IPS-NIHi7 (cell line): ENCODE measurements around the gene SMIM35.

Experiments
- DNase-seq: peaks from one replicate; pipeline ENCODE4 v3.0.0; 2012; ENCODE audit warnings: mixed read lengths; ENCODE audit errors: extremely low spot score

Gene SMIM35

DNA sequence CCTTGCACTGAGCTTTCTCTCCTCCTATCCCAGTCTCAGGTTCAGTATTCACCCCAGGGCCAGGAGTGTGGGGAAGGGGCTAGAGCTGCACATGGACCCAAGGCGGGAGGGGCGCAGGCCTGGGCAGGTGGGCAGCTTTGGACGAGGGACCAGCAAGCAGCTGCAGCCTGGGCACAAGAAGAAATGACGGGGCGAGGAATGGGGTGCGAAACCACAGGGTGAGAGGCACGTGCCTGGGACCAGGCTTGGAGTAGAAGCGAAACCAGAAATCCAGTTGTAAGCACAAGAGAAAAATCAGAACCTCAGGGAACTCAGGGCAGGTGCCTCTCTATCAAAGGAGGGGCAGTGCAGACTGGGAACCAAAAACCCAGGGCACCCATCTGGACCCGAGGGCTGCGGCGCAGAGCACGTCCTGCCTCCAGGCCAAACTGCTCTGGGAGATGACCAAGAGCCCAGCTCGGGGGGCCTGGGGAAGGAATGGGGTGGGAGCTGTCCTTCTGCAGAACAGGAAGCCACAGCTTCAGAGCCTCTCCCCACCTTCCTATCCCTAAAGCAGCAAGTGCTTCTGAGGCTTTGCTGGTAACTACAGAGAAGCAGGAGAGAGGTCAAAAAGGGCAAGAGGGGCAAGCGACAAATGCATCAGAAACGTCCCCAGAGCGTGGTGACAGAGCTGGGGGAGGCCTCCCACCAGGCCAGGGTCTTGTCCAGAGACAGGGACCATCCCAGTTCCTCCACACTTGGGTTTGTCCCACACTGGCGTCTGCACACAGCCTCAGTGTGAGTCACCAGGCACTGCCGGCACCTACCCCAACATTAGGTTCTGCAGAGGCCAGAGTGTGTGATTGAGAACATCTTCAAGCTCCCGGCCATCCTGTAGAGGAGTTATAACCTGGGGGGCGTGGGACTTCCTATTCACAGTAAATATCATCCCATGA, 28.2 kb downstream of the SMIM35 start:
- DNase-seq: no peak

DNA sequence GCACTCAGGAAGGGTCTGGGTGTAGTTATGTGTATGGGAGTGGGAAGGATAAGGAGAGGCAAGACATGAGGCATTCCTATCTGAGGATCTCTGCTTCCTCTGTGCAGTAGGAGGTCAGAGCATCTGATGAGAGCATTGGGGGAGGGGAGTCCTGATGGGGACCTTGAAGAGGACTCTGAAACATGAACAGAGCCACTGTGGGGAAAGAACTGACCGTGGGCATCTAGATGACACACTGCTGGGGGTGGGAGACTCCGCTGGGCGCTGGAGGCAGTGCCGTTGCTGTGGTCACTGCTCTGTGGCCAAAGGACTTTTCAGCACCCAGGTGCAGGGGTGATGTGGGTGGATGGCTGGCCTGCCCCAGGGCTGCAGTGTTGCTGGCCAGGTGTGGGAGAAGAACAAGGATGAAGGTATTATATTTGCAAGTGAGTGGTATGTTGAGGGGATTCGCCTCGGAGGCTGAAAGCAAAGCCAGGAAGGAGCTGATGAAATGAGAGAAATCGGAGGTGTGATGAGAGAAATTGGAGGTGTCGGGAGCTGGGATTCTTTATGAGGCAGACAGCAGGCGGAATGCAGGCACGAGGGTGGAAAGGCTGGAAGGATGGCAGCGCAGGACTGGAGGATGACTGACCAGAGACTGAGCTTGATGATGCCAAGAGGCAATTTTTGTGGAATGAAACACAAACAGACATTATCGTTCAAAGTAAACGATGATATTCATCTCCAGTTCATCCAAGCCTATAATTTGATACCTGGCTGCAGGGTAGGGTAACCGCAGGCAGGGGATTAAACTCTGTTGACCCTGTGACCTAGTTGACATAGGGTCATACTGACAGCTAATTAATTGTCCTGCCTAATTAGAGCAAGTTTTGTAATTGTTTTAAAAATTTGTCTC, 29.3 kb downstream of the SMIM35 start:
- DNase-seq: no peak

- DNase-seq: no peak
Observed at GRCh38 chr11:118056806-118057205, 30.0 kb downstream of the SMIM35 start.

- DNase-seq: no peak
Observed at GRCh38 chr11:118055966-118056365, 30.8 kb downstream of the SMIM35 start.

GRCh38 chr11:118054712-118055640, 31.8 kb downstream of the SMIM35 start:
- no peak for DNase-seq

DNA sequence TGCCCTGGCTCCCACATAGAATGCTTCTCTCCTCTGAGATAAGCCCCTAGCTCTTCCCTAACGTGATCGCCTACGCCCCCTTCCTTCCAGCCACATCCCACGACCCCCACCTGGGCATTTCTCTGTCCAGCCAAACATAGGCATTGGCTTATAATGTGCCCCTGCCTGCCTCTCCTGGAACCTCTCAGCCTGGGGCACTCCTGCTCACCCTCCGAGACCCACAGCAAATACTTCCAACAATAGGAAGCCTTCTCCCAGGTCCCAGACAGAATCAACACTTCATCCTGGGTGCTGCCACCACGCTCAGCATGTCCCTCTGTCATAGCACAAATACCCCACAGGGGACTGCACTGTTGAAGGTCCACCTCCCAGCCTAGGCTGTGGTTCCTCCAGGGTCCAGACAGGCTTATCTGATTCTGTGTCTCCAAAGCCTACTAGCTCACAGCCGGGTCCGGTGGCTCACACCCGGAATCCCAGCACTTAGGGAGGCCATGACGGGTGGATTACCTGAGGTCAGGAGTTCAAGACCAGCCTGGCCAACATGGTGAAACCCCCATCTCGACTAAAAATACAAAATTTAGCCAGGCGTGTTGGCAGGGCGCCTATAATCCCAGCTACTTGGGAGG, 34.1 kb downstream of the SMIM35 start:
- no peak for DNase-seq

DNA sequence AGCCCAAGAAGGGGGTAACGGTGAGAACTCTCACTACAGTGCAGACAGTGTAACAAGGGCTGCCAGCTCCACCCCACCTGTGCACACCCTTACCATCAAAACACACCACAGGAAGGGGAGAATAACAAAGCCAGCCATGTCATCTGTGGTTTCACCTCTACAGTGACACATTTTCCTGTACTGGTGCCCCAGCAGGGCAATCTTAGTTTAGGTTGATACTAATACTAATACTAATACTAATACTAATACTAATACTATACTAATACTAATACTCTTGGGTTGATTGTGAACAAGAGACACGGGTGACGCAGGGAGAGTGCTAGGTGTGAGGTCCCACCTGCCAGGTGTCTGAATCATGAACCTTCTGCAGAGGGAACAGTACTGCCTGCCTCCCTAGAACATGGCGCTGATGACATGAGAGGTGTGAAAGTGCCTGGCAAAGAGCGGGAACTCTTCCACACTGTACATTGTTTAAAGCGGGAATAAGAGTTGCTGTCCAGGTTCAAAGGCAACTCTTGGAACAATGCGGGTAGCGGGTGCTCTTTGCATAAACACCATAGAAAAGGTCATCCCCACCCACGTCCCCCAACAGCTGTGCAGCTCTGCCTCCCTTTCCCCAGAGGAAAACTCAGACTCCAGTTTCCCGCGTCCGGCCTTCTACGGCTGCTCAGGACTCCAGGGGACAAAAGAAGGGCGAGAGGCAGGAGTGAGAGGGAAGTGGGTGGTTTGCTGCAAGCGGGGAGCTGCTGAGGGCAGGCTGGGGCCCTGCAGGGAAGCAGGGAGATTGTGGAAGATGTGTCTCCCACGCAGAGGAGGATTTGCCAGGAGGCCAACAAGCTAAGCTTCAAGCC, 34.9 kb downstream of the SMIM35 start:
- DNase-seq: no peak

DNA sequence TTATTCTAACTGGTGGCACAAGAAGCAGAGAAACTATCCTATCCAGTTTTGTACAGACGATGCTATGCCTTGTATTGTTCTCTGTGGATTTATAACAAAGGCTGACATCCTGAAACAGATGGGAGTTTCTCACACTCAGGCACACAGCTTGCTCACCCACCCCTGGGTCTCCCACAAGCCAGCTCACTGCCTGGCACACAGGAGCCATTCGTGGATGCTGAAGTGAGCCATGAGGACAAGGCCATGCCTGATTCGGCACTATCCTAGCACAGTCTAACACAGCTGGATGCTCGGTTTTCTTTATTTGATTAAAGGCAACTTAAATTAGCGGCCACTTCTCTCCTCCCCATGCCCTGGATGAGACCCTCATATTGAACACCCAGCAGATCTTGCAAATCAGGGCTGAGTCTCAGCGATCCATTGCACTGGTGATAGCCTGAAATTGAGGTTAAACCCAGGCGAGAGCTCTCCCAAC, 35.6 kb downstream of the SMIM35 start:
- DNase-seq: no peak

DNA sequence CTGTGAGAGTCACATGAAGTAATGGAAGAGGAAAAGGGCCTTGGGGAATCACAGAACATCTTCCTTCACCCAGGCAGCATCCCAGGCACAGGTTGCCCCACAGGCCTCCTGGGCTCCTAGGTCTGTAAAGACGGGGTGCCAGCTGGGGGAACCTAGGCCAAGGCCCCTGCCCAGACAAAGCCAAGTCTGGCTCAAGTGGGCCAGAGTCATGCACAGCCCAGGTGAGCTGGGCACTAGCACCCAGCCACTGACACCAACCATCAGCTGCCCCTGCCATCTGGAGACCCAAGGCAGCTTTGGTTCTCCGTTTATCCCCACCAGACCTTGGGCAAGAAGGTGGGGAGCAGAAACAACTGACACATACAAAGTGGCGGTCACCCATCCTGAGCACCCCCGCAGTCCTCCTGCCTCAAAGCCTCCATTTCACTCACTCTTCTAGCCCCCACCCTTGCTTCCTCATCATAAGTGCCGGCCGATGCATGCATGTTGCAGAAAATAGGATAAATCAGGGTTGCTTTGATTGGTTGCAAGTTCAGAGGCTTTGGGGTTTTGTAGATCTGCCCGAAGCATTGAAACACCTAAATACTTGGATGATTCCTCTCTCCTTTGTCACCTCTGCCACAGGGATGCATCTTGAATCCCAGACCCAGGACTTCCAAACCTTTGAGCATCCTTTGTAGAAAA, 36.4 kb downstream of the SMIM35 start:
- DNase-seq: no peak

- DNase-seq: no peak
Observed at GRCh38 chr11:118049771-118050170, 37.0 kb downstream of the SMIM35 start.

DNA sequence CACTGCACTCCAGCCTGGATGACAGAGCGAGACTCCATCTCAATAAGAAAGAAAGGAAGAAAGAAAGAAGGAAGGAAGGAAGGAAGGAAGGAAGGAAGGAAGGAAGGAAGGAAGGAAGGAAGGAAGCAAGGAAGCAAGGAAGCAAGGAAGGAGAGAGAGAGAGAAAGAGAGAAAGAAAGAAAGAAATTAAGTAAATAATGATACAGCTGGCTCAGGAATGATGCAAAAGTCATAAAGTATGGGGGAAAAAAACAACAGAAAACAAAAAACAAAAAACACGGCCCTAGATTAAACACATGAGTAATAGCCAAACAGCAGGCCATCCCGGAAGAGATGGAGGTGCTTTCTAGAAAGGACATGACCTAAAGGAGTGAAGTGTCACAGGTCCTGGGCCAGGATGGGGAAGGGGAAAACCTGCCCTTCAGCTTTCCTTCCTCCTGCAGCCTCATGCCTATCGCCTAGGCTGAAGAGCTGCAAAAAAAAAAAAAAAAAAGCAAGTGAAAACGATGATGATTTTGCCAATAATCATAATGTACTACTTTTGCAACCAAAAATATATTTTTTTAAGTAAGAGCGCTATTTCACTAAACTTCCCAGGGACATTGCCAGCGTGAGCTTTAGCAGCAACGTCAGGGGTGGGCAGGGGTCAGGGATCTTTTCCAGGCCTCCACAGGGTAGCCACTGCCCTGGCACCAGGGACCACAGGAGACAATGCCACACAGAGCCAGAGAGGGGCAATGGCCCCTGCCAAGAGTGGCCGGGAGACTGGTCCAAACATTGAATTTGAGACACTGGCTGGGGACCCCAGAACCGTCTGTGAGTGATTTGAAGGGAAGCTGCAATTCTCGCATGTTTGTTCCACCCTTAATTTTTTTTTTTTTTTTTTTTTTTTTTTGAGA, 38.0 kb downstream of the SMIM35 start:
- no peak for DNase-seq

- no peak for DNase-seq
Observed at GRCh38 chr11:118047749-118048148, 39.0 kb downstream of the SMIM35 start.

- DNase-seq: no peak
Observed at GRCh38 chr11:118046964-118047700, 39.6 kb downstream of the SMIM35 start.

DNA sequence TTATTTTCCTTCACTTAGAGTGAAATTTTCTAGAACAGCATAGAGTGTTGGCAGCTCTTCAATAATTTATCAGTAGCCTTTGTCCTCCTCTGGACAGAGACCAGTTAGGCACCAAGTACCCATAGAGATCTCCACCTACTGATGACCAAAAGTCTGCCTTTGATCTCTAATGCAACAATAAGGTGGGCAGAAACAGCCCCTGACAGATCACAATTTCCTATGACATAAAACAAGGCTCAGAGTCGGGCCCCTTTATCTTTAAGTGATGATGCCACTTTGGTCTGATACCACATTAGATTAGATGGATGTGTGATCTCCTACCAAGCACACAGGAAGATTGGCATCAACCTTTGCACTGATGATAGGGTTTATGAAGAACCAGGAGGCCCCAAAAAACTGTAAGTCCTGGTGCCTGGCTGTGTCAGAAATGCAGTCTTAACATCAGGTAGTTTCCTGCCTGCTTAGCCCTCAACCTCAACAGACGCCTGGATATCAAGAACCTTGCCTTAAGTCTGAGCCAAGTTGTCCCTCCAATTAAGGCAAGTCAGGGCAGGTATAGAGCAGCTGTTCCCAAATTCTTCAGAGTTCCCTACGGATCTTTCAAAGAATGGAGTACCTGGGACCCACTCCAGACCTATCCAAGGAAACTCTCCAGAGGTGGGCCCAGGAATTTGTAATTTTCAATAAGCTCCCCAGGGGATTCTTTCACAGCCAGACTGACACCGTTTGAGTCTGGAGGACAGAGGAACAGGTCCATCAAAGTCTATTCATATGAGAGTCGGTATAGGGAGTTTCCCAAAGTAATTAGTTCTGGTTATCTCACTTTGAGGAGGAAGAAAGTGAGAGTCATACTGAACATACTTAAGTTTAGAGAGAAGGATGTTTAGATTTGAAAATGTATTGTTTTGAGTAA, 40.5 kb downstream of the SMIM35 start:
- DNase-seq: no peak

- DNase-seq: no peak
Observed at GRCh38 chr11:118045191-118045590, 41.6 kb downstream of the SMIM35 start.

- DNase-seq: no peak
Observed at GRCh38 chr11:118042796-118043195, 44.0 kb downstream of the SMIM35 start.

- no peak for DNase-seq
Observed at GRCh38 chr11:118042141-118042540, 44.6 kb downstream of the SMIM35 start.
